Neural progenitor cell (in vitro differentiated cells): ENCODE results near the gene SNX5. TPM values are rescaled to one million over a fixed set of nuclear protein-coding genes. Genes with fewer than 3 reads are reported as not detected.
A peak's percentile ranks its signal among the peaks of the same experiment; 100 is the strongest.

Experiments used
- DNase-seq: peaks from one replicate; pipeline ENCODE4 v3.0.0-alpha.2; 2016; ENCODE audit warnings: low spot score
- H2AFZ ChIP-seq: fragments of 200-600 bp; sonication (generic); replicated peaks from 2 replicates; pipeline ENCODE4 v1.6.1; 2016; ENCODE audit warnings: antibody characterized with exemption
- H3F3A ChIP-seq: fragments of 200-600 bp; sonication (generic); 2 replicates; pipeline ENCODE4 v1.6.1; 2016; ENCODE audit warnings: antibody characterized with exemption, low read depth
- H3K27ac ChIP-seq: fragments of 200-600 bp; sonication (generic); 2 replicates; pipeline ENCODE4 v1.5.1; 2016; ENCODE audit warnings: mild to moderate bottlenecking
- H3K27me3 ChIP-seq: fragments of 200-600 bp; sonication (generic); 2 replicates; pipeline ENCODE4 v1.6.1; 2016; ENCODE audit warnings: mild to moderate bottlenecking, moderate library complexity
- H3K36me3 ChIP-seq: fragments of 200-600 bp; sonication (generic); 2 replicates; pipeline ENCODE4 v1.5.1; 2016
- H3K4me1 ChIP-seq: fragments of 200-600 bp; sonication (generic); 2 replicates; pipeline ENCODE4 v1.6.1; 2016; ENCODE audit warnings: mixed run types
- H3K4me2 ChIP-seq: fragments of 200-600 bp; sonication (generic); 2 replicates; pipeline ENCODE4 v1.6.1; 2016
- H3K4me3 ChIP-seq: fragments of 200-600 bp; sonication (generic); 2 replicates; pipeline ENCODE4 v1.5.1; 2016
- H3K79me2 ChIP-seq: fragments of 200-600 bp; sonication (generic); 2 replicates; pipeline ENCODE4 v1.6.1; 2016; ENCODE audit warnings: low read depth
- H3K9ac ChIP-seq: fragments of 200-600 bp; sonication (generic); 2 replicates; pipeline ENCODE4 v1.6.1; 2016
- H3K9me3 ChIP-seq: fragments of 200-600 bp; sonication (generic); 2 replicates; pipeline ENCODE4 v1.5.1; 2016; ENCODE audit warnings: low read depth
- H4K20me1 ChIP-seq: fragments of 200-600 bp; sonication (generic); 2 replicates; pipeline ENCODE4 v1.6.1; 2016; ENCODE audit warnings: low read depth
- H3K27ac Mint-ChIP-seq: 3 replicates; pipeline ENCODE4 v1.8.0; 2021; ENCODE audit warnings: mixed read lengths
- H3K27me3 Mint-ChIP-seq: 2 replicates; pipeline ENCODE4 v1.8.0; 2022; ENCODE audit warnings: low read depth, mild to moderate bottlenecking, inconsistent platforms, moderate library complexity, mixed read lengths; ENCODE audit not compliant: insufficient read depth
- H3K36me3 Mint-ChIP-seq: 3 replicates; pipeline ENCODE4 v1.8.0; 2021; ENCODE audit warnings: mixed read lengths
- H3K4me1 Mint-ChIP-seq: 3 replicates; pipeline ENCODE4 v1.8.0; 2021; ENCODE audit warnings: mixed read lengths
- H3K4me3 Mint-ChIP-seq: 3 replicates; pipeline ENCODE4 v1.8.0; 2021; ENCODE audit warnings: mild to moderate bottlenecking, moderate library complexity, mixed read lengths
- H3K9me3 Mint-ChIP-seq: 3 replicates; pipeline ENCODE4 v1.8.0; 2020; ENCODE audit warnings: mixed read lengths
- CTCF ChIP-seq: fragments of 200-600 bp; sonication (generic); IDR thresholded peaks from 2 replicates; pipeline ENCODE4 v1.5.1; 2017; ENCODE audit warnings: antibody characterized with exemption, mild to moderate bottlenecking
- EZH2 ChIP-seq: fragments of 200-600 bp; sonication (generic); IDR thresholded peaks from 2 replicates; pipeline ENCODE4 v1.6.1; 2017; ENCODE audit warnings: antibody characterized with exemption, mild to moderate bottlenecking, moderate library complexity
- EZH2phosphoT487 ChIP-seq: fragments of 200-600 bp; sonication (generic); IDR thresholded peaks from 2 replicates; pipeline ENCODE4 v1.6.1; 2017; ENCODE audit warnings: antibody characterized with exemption
- total RNA-seq: library from RNA; depleted of rRNA; stranded (reverse); fragments of >200 nt; gene quantifications from 2 replicates; pipeline ENCODE4 v1.2.3, GENCODE V29; 2015; ENCODE audit warnings: low replicate concordance

The SNX5 gene
- total RNA-seq, 1 donor from 2014 or later = 226 TPM

- Histone ChIP-seq H3K4me2 (no peak overlapping the region), H3K27me3 (no peaks in the 10 kb centered on the region), H3F3A (no peaks in the 10 kb centered on the region), H3K9ac (no peak overlapping the region), H3K4me1 (no peaks in the 10 kb centered on the region), H3K4me3 (no peak overlapping the region), H4K20me1 (no peaks in the 10 kb centered on the region), H3K27ac (no peak overlapping the region), H2AFZ (no peak overlapping the region), H3K36me3 (no peaks in the 10 kb centered on the region), H3K9me3 (no peaks in the 10 kb centered on the region), H3K79me2 (no peaks in the 10 kb centered on the region)
- Mint-ChIP-seq H3K9me3 (peaks cover 5% of the 10 kb centered on the region), H3K27me3 (peaks cover 2% of the 10 kb centered on the region), H3K4me3 (no peak overlapping the region), H3K4me1 (peaks cover 22% of the 10 kb centered on the region), H3K27ac (no peak overlapping the region), H3K36me3 (peaks cover 2% of the 10 kb centered on the region)
- DNase-seq = no peak
- TF ChIP-seq EZH2 = no peak
- no peak for TF ChIP-seq CTCF
- TF ChIP-seq EZH2phosphoT487 = no peak
Observed at GRCh38 chr20:18009116-18009515, 40.5 kb upstream of the SNX5 start.

GRCh38 chr20:18007534-18008292 lies 39.1 kb upstream of the SNX5 start:
- Histone ChIP-seq H2AFZ (no peak overlapping the region), H3K27me3 (no peaks in the 10 kb centered on the region), H3K4me1 (no peaks in the 10 kb centered on the region), H3F3A (no peaks in the 10 kb centered on the region), H3K4me3 (no peak overlapping the region), H3K79me2 (no peaks in the 10 kb centered on the region), H3K27ac (no peak overlapping the region), H3K36me3 (no peaks in the 10 kb centered on the region), H3K9me3 (no peaks in the 10 kb centered on the region), H3K9ac (no peak overlapping the region), H4K20me1 (no peaks in the 10 kb centered on the region), H3K4me2 (no peak overlapping the region)
- Mint-ChIP-seq H3K4me1 (peaks cover 25% of the 10 kb centered on the region), H3K27ac (peak overlapping the region; percentile 24), H3K9me3 (peaks cover 5% of the 10 kb centered on the region), H3K36me3 (peaks cover 2% of the 10 kb centered on the region), H3K4me3 (no peak overlapping the region), H3K27me3 (peaks cover 2% of the 10 kb centered on the region)
- TF ChIP-seq CTCF (no peak), EZH2phosphoT487 (no peak), EZH2 (no peak)
- no peak for DNase-seq

GRCh38 chr20:18006684-18007083 lies 38.1 kb upstream of the SNX5 start:
- no peaks in the 10 kb centered on the region for H3K27me3 ChIP-seq
- no peaks in the 10 kb centered on the region for H3K9me3 ChIP-seq
- no peak overlapping the region for H3K4me2 ChIP-seq
- H3K9me3 Mint-ChIP-seq = peaks cover 5% of the 10 kb centered on the region
- H3K36me3 ChIP-seq = no peaks in the 10 kb centered on the region
- H3K79me2 ChIP-seq = no peaks in the 10 kb centered on the region
- no peak overlapping the region for H3K27ac ChIP-seq
- H3K9ac ChIP-seq = no peak overlapping the region
- no peaks in the 10 kb centered on the region for H3F3A ChIP-seq
- peaks cover 2% of the 10 kb centered on the region for H3K36me3 Mint-ChIP-seq
- peaks cover 25% of the 10 kb centered on the region for H3K4me1 Mint-ChIP-seq
- no peak overlapping the region for H2AFZ ChIP-seq
- no peak overlapping the region for H3K4me3 ChIP-seq
- H3K4me3 Mint-ChIP-seq = no peak overlapping the region
- no peaks in the 10 kb centered on the region for H4K20me1 ChIP-seq
- no peak for DNase-seq
- no peaks in the 10 kb centered on the region for H3K4me1 ChIP-seq
- H3K27me3 Mint-ChIP-seq = peaks cover under 1% of the 10 kb centered on the region
- no peak overlapping the region for H3K27ac Mint-ChIP-seq
- TF ChIP-seq EZH2 (no peak), EZH2phosphoT487 (no peak), CTCF (no peak)
